Measurements from ENCODE around the gene IRF1. TPM values are rescaled to one million over a fixed set of nuclear protein-coding genes. Genes with fewer than 3 reads are reported as not detected.
A peak's percentile ranks its signal among the peaks of the same experiment; 100 is the strongest.

Gene IRF1
- total and polyA plus RNA-seq, 2 of the 4 experiments (the other 2 are of a cell fraction), result 11.1 to 18.9 TPM

- TF ChIP-seq BHLHE40 (IDR thresholded peaks at IDR 0.05; ENCODE audit: low read depth, low read length), result no peak
Observed at GRCh38 chr5:132471151-132471907, 19.2 kb downstream of the IRF1 start (continued).

- Histone ChIP-seq H3K9me3 (ENCODE audit: control insufficient read depth, insufficient read depth, low read length) (no peaks in the 10 kb centered on the region), H4K5ac (ENCODE audit: low read depth, low read length) (no peak overlapping the region), H4K91ac (ENCODE audit: insufficient read depth, low read depth, low read length) (0 out of 2 replicates have a peak overlapping the region, but pooled peaks have one; percentile 10), H3K4ac (ENCODE audit: low read depth, low read length) (peak overlapping the region; percentile 59; the same call in 1 of the 2 replicates), H3K4me1 (ENCODE audit: control insufficient read depth, insufficient read depth, low read length) (peaks cover 13% of the 10 kb centered on the region), H2AFZ (replicated peaks; ENCODE audit: low read length, poor library complexity) (no peak overlapping the region), H3K4me2 (ENCODE audit: low read depth, low read length) (no peak overlapping the region), H2BK15ac (ENCODE audit: low read depth, low read length) (peak overlapping the region; percentile 9; the same call in 1 of the 3 replicates), H4K20me1 (ENCODE audit: insufficient read depth, low read length) (no peaks in the 10 kb centered on the region), H3K27me3 (ENCODE audit: control insufficient read depth, insufficient read depth, low read length) (no peaks in the 10 kb centered on the region), H3K27ac (ENCODE audit: insufficient read depth, low read length) (no peak overlapping the region), H2BK120ac (ENCODE audit: low read depth, low read length) (peak overlapping the region; percentile 65), H3K14ac (replicated peaks; ENCODE audit: low read depth, low read length) (peak overlapping the region; percentile 26; the same call in 1 of the 2 replicates), H2BK20ac (ENCODE audit: low read depth, low read length) (peak overlapping the region; percentile 75), H4K8ac (ENCODE audit: low read depth in 2 of 2, low read length in 2 of 2) (no peak overlapping the region), H3K79me1 (ENCODE audit: low read depth in 1 of 2, low read length in 2 of 2) (0 out of 4 replicates have a peak, but pooled peaks cover 0 to 3% of the 10 kb centered on the region in 2 experiments), H2BK5ac (ENCODE audit: low read depth, low read length, poor library complexity, severe bottlenecking) (no peak overlapping the region), H3K4me3 (ENCODE audit: insufficient read depth, low read depth, low read length) (no peak overlapping the region), H3K23ac (ENCODE audit: low read depth, low read length) (peak overlapping the region; percentile 68), H3K18ac (ENCODE audit: low read depth, low read length) (no peak overlapping the region; the same call in 1 of the 2 replicates), H3K56ac (ENCODE audit: extremely low read depth, insufficient read depth, low read length) (no peak overlapping the region), H2AK9ac (replicated peaks; ENCODE audit: low read depth, low read length, poor library complexity) (peak overlapping the region; percentile 25), H3K9ac (ENCODE audit: low read depth, low read length) (no peak overlapping the region), H3K36me3 (ENCODE audit: control insufficient read depth, insufficient read depth, low read length) (no peaks in the 10 kb centered on the region), H3K9me1 (ENCODE audit: insufficient read depth, low read length) (peaks cover 35% of the 10 kb centered on the region), H2AK5ac (ENCODE audit: low read depth, low read length) (peak overlapping the region; percentile 51; the same call in 1 of the 2 replicates)
- ChIA-PET POLR2A (ENCODE audit: unreplicated experiment) (interaction anchor here (0.8 kb wide), 1 partner anchor 9 kb away, joined by 3 read pairs; no protein-coding TSS in a partner anchor), CTCF (interaction anchor here (1.0 kb wide), 1 partner anchor 15 kb away, joined by 3 read pairs; no protein-coding TSS in a partner anchor)
- dilution Hi-C loops (cut with HindIII; ENCODE audit: low sequenced_read_pairs, unreplicated experiment) (no loop called here), in situ Hi-C loops (cut with MboI; ENCODE audit: low sequenced_read_pairs) (loop anchor here (5.0 kb wide), 1 partner anchor 48 kb away; no protein-coding TSS in a partner anchor), intact Hi-C loops (cut with micrococcal nuclease) (no loop called here)
- ATAC-seq (ENCODE audit: low read depth), result no peak
- 80% methylated on average over 1 of the region's 1 CpG; no CpG with 5 or more reads in 1 of the 2 experiments for WGBS, 2 experiments (ENCODE audit: extremely low coverage in 2 of 2, insufficient read length in 1 of 2)
- DNase-seq, result no peak
- BruUV-seq (replicated peaks), result no TSS peak
- TF ChIP-seq CEBPB (IDR thresholded peaks at IDR 0.05; ENCODE audit: low read depth, low read length) (no peak), CHD1 (IDR thresholded peaks at IDR 0.05; ENCODE audit: low read depth, low read length) (no peak), MXI1 (IDR thresholded peaks at IDR 0.05; ENCODE audit: borderline replicate concordance, low read depth, low read length) (no peak), SMC3 (IDR thresholded peaks at IDR 0.05; ENCODE audit: low read depth, low read length) (no peak; the same call in 1 of the 2 replicates), MAFK (IDR thresholded peaks at IDR 0.05; ENCODE audit: low read depth, low read length) (no peak), CTCF (conservative IDR thresholded peaks at IDR 0.05; ENCODE audit: low read depth, low read length) (no peak), ELK1 (IDR thresholded peaks at IDR 0.05; ENCODE audit: borderline replicate concordance, low read depth, low read length) (no peak), RFX5 (IDR thresholded peaks at IDR 0.05; ENCODE audit: low read depth, low read length) (no peak), POLR2A (IDR thresholded peaks at IDR 0.05; ENCODE audit: low read depth, low read length) (no peak), BHLHE40 (IDR thresholded peaks at IDR 0.05; ENCODE audit: low read depth, low read length) (no peak), FOS (IDR thresholded peaks at IDR 0.05; ENCODE audit: low read depth, low read length) (no peak), NFE2L2 (IDR thresholded peaks at IDR 0.05; ENCODE audit: low read depth, low read length) (no peak), MAZ (IDR thresholded peaks at IDR 0.05; ENCODE audit: borderline replicate concordance, low read depth, low read length) (no peak)
Observed at GRCh38 chr5:132470596-132470995, 20.0 kb downstream of the IRF1 start.
